ENCODE results near the gene PRMT9. TPM values are rescaled to one million over a fixed set of nuclear protein-coding genes. Genes with fewer than 3 reads are reported as not detected.

Gene PRMT9
- total and polyA plus RNA-seq, 9 of the 15 experiments (the other 6 are each of a cell fraction or from before 2014, with no cell fraction given): 3.5 to 15.6 (median 7.2) TPM

DNA sequence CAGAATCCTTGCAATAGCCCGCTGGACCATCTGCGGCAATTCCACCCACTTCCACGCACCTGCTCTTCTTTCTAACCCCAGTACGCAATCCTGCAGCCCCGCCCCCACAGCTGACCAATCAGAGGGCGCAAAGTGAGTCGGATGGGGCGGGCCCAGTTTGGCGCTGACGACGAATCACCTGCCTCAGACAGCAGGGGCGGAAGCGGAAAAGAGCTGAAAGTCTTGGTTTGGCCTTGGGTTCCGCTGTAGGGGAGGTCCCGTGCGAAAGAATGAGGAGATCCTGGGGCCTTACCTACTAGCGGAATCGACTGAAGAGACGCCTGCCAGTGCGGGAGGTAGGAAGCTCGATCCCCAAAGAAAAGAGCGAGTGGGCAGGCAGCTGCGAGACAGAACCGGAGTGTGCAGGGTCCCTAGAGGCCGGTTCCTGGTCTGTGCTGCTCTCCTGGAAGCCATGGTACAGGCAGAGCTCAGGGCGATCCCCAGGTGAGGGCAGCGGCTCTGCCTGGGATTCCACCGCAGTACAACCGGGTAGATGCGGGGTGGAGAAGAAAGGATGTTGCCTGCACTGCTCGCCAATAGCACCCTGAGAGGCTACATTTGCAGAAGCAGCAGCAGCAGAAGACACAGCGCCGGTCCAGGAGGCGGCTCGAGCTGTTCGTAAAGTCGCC lies 66.7 kb downstream of the PRMT9 start, which contains the start of gene TMEM184C (continued):
- TF ChIP-seq, protein P1, sequence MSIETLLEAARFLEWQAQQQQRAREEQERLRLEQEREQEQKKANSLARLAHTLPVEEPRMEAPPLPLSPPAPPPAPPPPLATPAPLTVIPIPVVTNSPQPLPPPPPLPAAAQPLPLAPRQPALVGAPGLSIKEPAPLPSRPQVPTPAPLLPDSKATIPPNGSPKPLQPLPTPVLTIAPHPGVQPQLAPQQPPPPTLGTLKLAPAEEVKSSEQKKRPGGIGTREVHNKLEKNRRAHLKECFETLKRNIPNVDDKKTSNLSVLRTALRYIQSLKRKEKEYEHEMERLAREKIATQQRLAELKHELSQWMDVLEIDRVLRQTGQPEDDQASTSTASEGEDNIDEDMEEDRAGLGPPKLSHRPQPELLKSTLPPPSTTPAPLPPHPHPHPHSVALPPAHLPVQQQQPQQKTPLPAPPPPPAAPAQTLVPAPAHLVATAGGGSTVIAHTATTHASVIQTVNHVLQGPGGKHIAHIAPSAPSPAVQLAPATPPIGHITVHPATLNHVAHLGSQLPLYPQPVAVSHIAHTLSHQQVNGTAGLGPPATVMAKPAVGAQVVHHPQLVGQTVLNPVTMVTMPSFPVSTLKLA (conservative IDR thresholded peaks at IDR 0.05): peak; percentile 27 to 56; a peak in 3 of 4 replicates
- TF ChIP-seq SIN3B (IDR thresholded peaks at IDR 0.05; ENCODE audit: low read depth) (peak; percentile 74), TAF7 (tag; IDR thresholded peaks at IDR 0.05) (0 out of 2 replicates have a peak, but pooled peaks have one; percentile 40), POLR2B (IDR thresholded peaks at IDR 0.05; ENCODE audit: low read depth, partially characterized antibody) (peak; percentile 81), HINFP (tag; conservative IDR thresholded peaks at IDR 0.05; ENCODE audit: low read depth) (no peak), SMARCC2 (IDR thresholded peaks at IDR 0.05; ENCODE audit: low read depth) (no peak), ZNF551 (CRISPR knock-in tag; IDR thresholded peaks at IDR 0.05) (no peak), CXXC5 (CRISPR knock-in tag; IDR thresholded peaks at IDR 0.05) (peak; percentile 67), HCFC1 (IDR thresholded peaks at IDR 0.05; ENCODE audit: low read depth, low read length) (peak; percentile 53), NCOR1 (IDR thresholded peaks at IDR 0.05) (no peak), PBX2 (CRISPR knock-in tag; IDR thresholded peaks at IDR 0.05; ENCODE audit: low read depth) (no peak), PBX2 (tag; conservative IDR thresholded peaks at IDR 0.05; ENCODE audit: low read depth) (no peak), SUPT5H (IDR thresholded peaks at IDR 0.05) (peak; percentile 87), HMG20A (CRISPR knock-in tag; conservative IDR thresholded peaks at IDR 0.05) (no peak), JUN (IDR thresholded peaks at IDR 0.05; ENCODE audit: borderline replicate concordance, low read depth, low read length) (0 out of 2 replicates have a peak, but pooled peaks have one; percentile 10), JUN (CRISPR knock-in tag; IDR thresholded peaks at IDR 0.05; ENCODE audit: borderline replicate concordance) (no peak), KLF13 (tag; IDR thresholded peaks at IDR 0.05; ENCODE audit: borderline replicate concordance, low read depth) (no peak)
- TF ChIP-seq, protein P2, sequence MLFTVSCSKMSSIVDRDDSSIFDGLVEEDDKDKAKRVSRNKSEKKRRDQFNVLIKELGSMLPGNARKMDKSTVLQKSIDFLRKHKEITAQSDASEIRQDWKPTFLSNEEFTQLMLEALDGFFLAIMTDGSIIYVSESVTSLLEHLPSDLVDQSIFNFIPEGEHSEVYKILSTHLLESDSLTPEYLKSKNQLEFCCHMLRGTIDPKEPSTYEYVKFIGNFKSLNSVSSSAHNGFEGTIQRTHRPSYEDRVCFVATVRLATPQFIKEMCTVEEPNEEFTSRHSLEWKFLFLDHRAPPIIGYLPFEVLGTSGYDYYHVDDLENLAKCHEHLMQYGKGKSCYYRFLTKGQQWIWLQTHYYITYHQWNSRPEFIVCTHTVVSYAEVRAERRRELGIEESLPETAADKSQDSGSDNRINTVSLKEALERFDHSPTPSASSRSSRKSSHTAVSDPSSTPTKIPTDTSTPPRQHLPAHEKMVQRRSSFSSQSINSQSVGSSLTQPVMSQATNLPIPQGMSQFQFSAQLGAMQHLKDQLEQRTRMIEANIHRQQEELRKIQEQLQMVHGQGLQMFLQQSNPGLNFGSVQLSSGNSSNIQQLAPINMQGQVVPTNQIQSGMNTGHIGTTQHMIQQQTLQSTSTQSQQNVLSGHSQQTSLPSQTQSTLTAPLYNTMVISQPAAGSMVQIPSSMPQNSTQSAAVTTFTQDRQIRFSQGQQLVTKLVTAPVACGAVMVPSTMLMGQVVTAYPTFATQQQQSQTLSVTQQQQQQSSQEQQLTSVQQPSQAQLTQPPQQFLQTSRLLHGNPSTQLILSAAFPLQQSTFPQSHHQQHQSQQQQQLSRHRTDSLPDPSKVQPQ (CRISPR knock-in tag; IDR thresholded peaks at IDR 0.05; ENCODE audit: borderline replicate concordance): no peak
- TF ChIP-seq, protein P3, sequence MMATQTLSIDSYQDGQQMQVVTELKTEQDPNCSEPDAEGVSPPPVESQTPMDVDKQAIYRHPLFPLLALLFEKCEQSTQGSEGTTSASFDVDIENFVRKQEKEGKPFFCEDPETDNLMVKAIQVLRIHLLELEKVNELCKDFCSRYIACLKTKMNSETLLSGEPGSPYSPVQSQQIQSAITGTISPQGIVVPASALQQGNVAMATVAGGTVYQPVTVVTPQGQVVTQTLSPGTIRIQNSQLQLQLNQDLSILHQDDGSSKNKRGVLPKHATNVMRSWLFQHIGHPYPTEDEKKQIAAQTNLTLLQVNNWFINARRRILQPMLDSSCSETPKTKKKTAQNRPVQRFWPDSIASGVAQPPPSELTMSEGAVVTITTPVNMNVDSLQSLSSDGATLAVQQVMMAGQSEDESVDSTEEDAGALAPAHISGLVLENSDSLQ (IDR thresholded peaks at IDR 0.05): peak; percentile 64

Data from K562 (cell line).